H1 (cell line): ENCODE results near the gene RUVBL2. TPM values are rescaled to one million over a fixed set of nuclear protein-coding genes. Genes with fewer than 3 reads are reported as not detected.

Experiments
- CTCF ChIA-PET: fragments of 300-600 bp; sonication (Branson Sonifier 250); formaldehyde crosslinking; loops from one replicate; lab custom pipeline; 2021; ENCODE audit not compliant: partially characterized antibody; lab: Charles Lee
- POLR2A ChIA-PET: fragments of 300-600 bp; sonication (Branson Sonifier 250); formaldehyde crosslinking; loops from one replicate; lab custom pipeline; 2021; ENCODE audit warnings: inconsistent platforms; ENCODE audit not compliant: partially characterized antibody; lab: Charles Lee
- DNase-seq, 2 experiments: peaks; one replicate each; pipeline versions ENCODE4 v3.0.0 to v3.0.0-alpha.2; 2010 to 2022; ENCODE audit warnings: low spot score in 2 of 2, low read depth in 1 of 2, mixed read lengths in 1 of 2
- FAIRE-seq: peaks from 2 replicates; lab custom pipeline; 2011; peaks lifted over from hg19 to GRCh38; lab: Jason Lieb, UNC
- H2AFZ ChIP-seq: 2 replicates; pipeline ENCODE4 v1.8.1; 2012; ENCODE audit warnings: low read length, inconsistent platforms
- H2AK5ac ChIP-seq: 2 replicates; pipeline ENCODE4 v1.6.1; 2013; ENCODE audit warnings: low read depth, low read length
- H2BK120ac ChIP-seq: replicated peaks from 2 replicates; pipeline ENCODE3; 2013; ENCODE audit warnings: low read depth, low read length, inconsistent platforms
- H2BK12ac ChIP-seq: 2 replicates; pipeline ENCODE4 v1.6.1; 2013; ENCODE audit warnings: low read depth, low read length
- H2BK15ac ChIP-seq: 2 replicates; pipeline ENCODE4 v1.6.1; 2013; ENCODE audit warnings: low read length
- H2BK20ac ChIP-seq: 2 replicates; pipeline ENCODE4 v1.6.1; 2013; ENCODE audit warnings: low read length
- H2BK5ac ChIP-seq: 2 replicates; pipeline ENCODE4 v1.6.1; 2013; ENCODE audit warnings: low read depth, low read length
- H3K14ac ChIP-seq: 2 replicates; pipeline ENCODE4 v1.6.1; 2013; ENCODE audit warnings: inconsistent platforms; ENCODE audit not compliant: insufficient read length
- H3K18ac ChIP-seq: 2 replicates; pipeline ENCODE4 v1.6.1; 2013; ENCODE audit warnings: low read length; ENCODE audit errors: extremely low read depth
- H3K23ac ChIP-seq: 2 replicates; pipeline ENCODE4 v1.6.1; 2013; ENCODE audit warnings: inconsistent platforms; ENCODE audit not compliant: insufficient read length
- H3K23me2 ChIP-seq: 2 replicates; pipeline ENCODE4 v1.6.1; 2013; ENCODE audit warnings: low read depth, low read length
- H3K27ac ChIP-seq: 2 replicates; pipeline ENCODE4 v1.6.1; 2011; ENCODE audit warnings: low read depth, low read length, inconsistent platforms
- H3K27me3 ChIP-seq, 4 experiments: replicated peaks in 1 of 4; 1 replicate in 1 of 4; 2 replicates in 3 of 4; pipeline versions ENCODE4 v1.6.1 to v1.8.1; 2011 to 2013; ENCODE audit warnings: low read length in 3 of 4, mild to moderate bottlenecking in 3 of 4, inconsistent platforms in 2 of 4, mixed read lengths in 2 of 4, moderate library complexity in 1 of 4; ENCODE audit not compliant: control insufficient read depth in 3 of 4, insufficient read depth in 3 of 4; ENCODE audit errors: extremely low read depth in 1 of 4
- H3K36me3 ChIP-seq, 4 experiments: 2 replicates each; pipeline versions ENCODE4 v1.6.1 to v1.8.1; 2011 to 2013; ENCODE audit warnings: mild to moderate bottlenecking in 4 of 4, low read length in 3 of 4, moderate library complexity in 2 of 4, control low read depth in 1 of 4, inconsistent platforms in 1 of 4; ENCODE audit not compliant: insufficient read depth in 4 of 4, control insufficient read depth in 2 of 4
- H3K4ac ChIP-seq: replicated peaks from 2 replicates; pipeline ENCODE3; 2013; ENCODE audit warnings: low read length, low read depth, mixed read lengths, inconsistent platforms; ENCODE audit not compliant: insufficient read length
- H3K4me1 ChIP-seq, 4 experiments: replicated peaks in 1 of 4; 1 replicate in 1 of 4; 2 replicates in 3 of 4; pipeline versions ENCODE4 v1.6.1 to v1.8.1; 2011 to 2013; ENCODE audit warnings: low read length in 3 of 4, inconsistent platforms in 2 of 4, mixed read lengths in 1 of 4; ENCODE audit not compliant: insufficient read depth in 4 of 4, control insufficient read depth in 3 of 4
- H3K4me2 ChIP-seq, 2 experiments: 2 replicates each; pipeline versions ENCODE4 v1.6.1 to v1.8.1; 2011 to 2013; ENCODE audit warnings: low read depth in 2 of 2, low read length in 2 of 2, control low read depth in 1 of 2, inconsistent platforms in 1 of 2, mild to moderate bottlenecking in 1 of 2; ENCODE audit not compliant: insufficient read depth in 1 of 2
- H3K4me3 ChIP-seq, 4 experiments: fragments of 200-600, 300-600 bp in 1 of 4; sonication (generic), shearing (Covaris generic), sonication (Bioruptor Twin) in 1 of 4; 2 replicates each; pipeline versions ENCODE4 v1.5.1 to v1.8.1; 2011 to 2016; ENCODE audit warnings: low read length in 4 of 4, low read depth in 3 of 4, control low read depth in 2 of 4, inconsistent platforms in 2 of 4, mild to moderate bottlenecking in 2 of 4, mixed read lengths in 1 of 4, moderate library complexity in 1 of 4; ENCODE audit not compliant: insufficient read depth in 2 of 4; ENCODE audit errors: extremely low read depth in 1 of 4
- H3K56ac ChIP-seq: replicated peaks from 2 replicates; pipeline ENCODE3; 2013; ENCODE audit warnings: low read depth, mild to moderate bottlenecking, mixed read lengths, low read length, inconsistent platforms; ENCODE audit not compliant: insufficient read length
- H3K79me1 ChIP-seq: 2 replicates; pipeline ENCODE4 v1.6.1; 2013; ENCODE audit warnings: low read depth, low read length, control low read depth
- H3K79me2 ChIP-seq, 2 experiments: 2 replicates each; pipeline versions ENCODE4 v1.6.1 to v1.8.1; 2012 to 2013; ENCODE audit warnings: low read length in 2 of 2, mild to moderate bottlenecking in 2 of 2, inconsistent platforms in 1 of 2; ENCODE audit not compliant: insufficient read depth in 2 of 2, control insufficient read depth in 1 of 2
- H3K9ac ChIP-seq, 4 experiments: replicated peaks in 1 of 4; 1 replicate in 1 of 4; 2 replicates in 3 of 4; pipeline versions ENCODE4 v1.6.1 to v1.8.1; 2011 to 2013; ENCODE audit warnings: low read depth in 3 of 4, low read length in 3 of 4, control low read depth in 2 of 4, mild to moderate bottlenecking in 2 of 4, moderate library complexity in 2 of 4, inconsistent platforms in 1 of 4; ENCODE audit errors: extremely low read depth in 1 of 4
- H3K9me3 ChIP-seq, 2 experiments: 2 replicates each; pipeline versions ENCODE4 v1.6.1 to v1.8.1; 2012 to 2013; ENCODE audit warnings: mild to moderate bottlenecking in 2 of 2, moderate library complexity in 2 of 2, control low read depth in 1 of 2, inconsistent platforms in 1 of 2, low read depth in 1 of 2, low read length in 1 of 2, mixed read lengths in 1 of 2; ENCODE audit not compliant: insufficient read depth in 2 of 2
- H4K20me1 ChIP-seq, 2 experiments: replicated peaks in 1 of 2; 2 replicates each; pipeline versions ENCODE3 to v1.8.1; 2011 to 2013; ENCODE audit warnings: inconsistent platforms in 2 of 2, low read length in 2 of 2, mild to moderate bottlenecking in 1 of 2; ENCODE audit not compliant: insufficient read depth in 2 of 2, control insufficient read depth in 1 of 2
- H4K5ac ChIP-seq: 2 replicates; pipeline ENCODE4 v1.6.1; 2013; ENCODE audit warnings: low read length, low read depth, mixed read lengths, inconsistent platforms; ENCODE audit not compliant: insufficient read length
- H4K8ac ChIP-seq: 2 replicates; pipeline ENCODE4 v1.8.0; 2013; ENCODE audit warnings: mild to moderate bottlenecking, moderate library complexity, low read length, inconsistent platforms; ENCODE audit not compliant: insufficient read depth; ENCODE audit errors: extremely low read depth
- H4K91ac ChIP-seq: replicated peaks from 2 replicates; pipeline ENCODE3; 2013; ENCODE audit warnings: low read length, mixed read lengths, inconsistent platforms; ENCODE audit not compliant: insufficient read length
- BRCA1 ChIP-seq: IDR thresholded peaks from 2 replicates; pipeline ENCODE4 v1.6.1; 2012; ENCODE audit warnings: low read depth, low read length, improper control_type of control experiment
- CHD2 ChIP-seq: IDR thresholded peaks from 2 replicates; pipeline ENCODE4 v1.6.1; 2012; ENCODE audit warnings: low read length, improper control_type of control experiment
- CREB1 ChIP-seq: IDR thresholded peaks from 2 replicates; pipeline ENCODE4 v1.6.1; 2012; ENCODE audit warnings: inconsistent platforms
- SAP30 ChIP-seq: fragments of 300-600 bp; sonication (generic); IDR thresholded peaks from 2 replicates; pipeline ENCODE4 v1.7.1; 2012; ENCODE audit warnings: low read length, moderate library complexity, mild to moderate bottlenecking, inconsistent platforms; ENCODE audit not compliant: insufficient read depth, insufficient replicate concordance
- SIN3A ChIP-seq, 2 experiments: IDR thresholded peaks in 1 of 2; conservative IDR thresholded peaks in 1 of 2; 2 replicates each; pipeline ENCODE4 v1.6.1; 2011 to 2012; ENCODE audit warnings: low read length in 2 of 2, improper control_type of control experiment in 1 of 2, low read depth in 1 of 2, mild to moderate bottlenecking in 1 of 2
- SIX5 ChIP-seq: IDR thresholded peaks from 2 replicates; pipeline ENCODE4 v1.6.1; 2011; ENCODE audit warnings: mild to moderate bottlenecking, low read depth, low read length
- SP4 ChIP-seq: IDR thresholded peaks from 2 replicates; pipeline ENCODE4 v1.6.1; 2012; ENCODE audit warnings: low read length, inconsistent platforms
- TAF1 ChIP-seq: IDR thresholded peaks from 2 replicates; pipeline ENCODE4 v1.6.1; 2011; ENCODE audit warnings: mild to moderate bottlenecking, low read depth, low read length
- USF2 ChIP-seq: IDR thresholded peaks from 2 replicates; pipeline ENCODE4 v1.6.1; 2011; ENCODE audit warnings: low read length, improper control_type of control experiment
- WGBS, 2 experiments: shearing (Covaris generic) in 1 of 2; methylation state at CpG; one replicate each; pipeline versions ENCODE4 v1.1.6 to v1.1.7; 2013 to 2015; ENCODE audit warnings: low lambda C conversion rate in 2 of 2, mixed read lengths in 2 of 2, inconsistent platforms in 1 of 2, low coverage in 1 of 2, missing lambda C conversion rate in 1 of 2; ENCODE audit not compliant: insufficient replicate concordance in 2 of 2, insufficient coverage in 1 of 2, insufficient read length in 1 of 2; ENCODE audit errors: extremely low coverage in 1 of 2, missing lambda C conversion rate in 1 of 2; 5-methylcytosine and 5-hydroxymethylcytosine counted together
- polyA plus RNA-seq, 7 experiments: library from polyadenylated mRNA; depleted of rRNA in 3 of 7; stranded (reverse) in 5 of 7; unstranded in 2 of 7; fragments of >200 nt in 5 of 7; fragments of 200-250 nt in 2 of 7; gene quantifications; 1 replicate in 5 of 7; 2 replicates in 1 of 7; 4 replicates in 1 of 7; pipeline versions ENCODE4 v1.2.1 to v1.2.3, GENCODE V29; 2011 to 2013; ENCODE audit warnings: missing spikeins in 2 of 7, mixed read lengths in 2 of 7
- total RNA-seq: library from RNA; stranded (reverse); fragmentation: NEBNext Ultra II Directional; extraction: Animal tissue kit (Norgen Biotek cat#: 25700); gene quantifications from 2 replicates; pipeline ENCODE4 v1.2.1, GENCODE V29; 2021
- TF ChIP-seq, protein P1 (sequence below): IDR thresholded peaks from 2 replicates; pipeline ENCODE4 v1.6.1; 2012; ENCODE audit warnings: inconsistent platforms

RUVBL2 gene
- total and polyA plus RNA-seq, 2 of the 8 experiments (the other 6 are each of a cell fraction or from before 2014, with no cell fraction given): 152 to 247 TPM

DNA sequence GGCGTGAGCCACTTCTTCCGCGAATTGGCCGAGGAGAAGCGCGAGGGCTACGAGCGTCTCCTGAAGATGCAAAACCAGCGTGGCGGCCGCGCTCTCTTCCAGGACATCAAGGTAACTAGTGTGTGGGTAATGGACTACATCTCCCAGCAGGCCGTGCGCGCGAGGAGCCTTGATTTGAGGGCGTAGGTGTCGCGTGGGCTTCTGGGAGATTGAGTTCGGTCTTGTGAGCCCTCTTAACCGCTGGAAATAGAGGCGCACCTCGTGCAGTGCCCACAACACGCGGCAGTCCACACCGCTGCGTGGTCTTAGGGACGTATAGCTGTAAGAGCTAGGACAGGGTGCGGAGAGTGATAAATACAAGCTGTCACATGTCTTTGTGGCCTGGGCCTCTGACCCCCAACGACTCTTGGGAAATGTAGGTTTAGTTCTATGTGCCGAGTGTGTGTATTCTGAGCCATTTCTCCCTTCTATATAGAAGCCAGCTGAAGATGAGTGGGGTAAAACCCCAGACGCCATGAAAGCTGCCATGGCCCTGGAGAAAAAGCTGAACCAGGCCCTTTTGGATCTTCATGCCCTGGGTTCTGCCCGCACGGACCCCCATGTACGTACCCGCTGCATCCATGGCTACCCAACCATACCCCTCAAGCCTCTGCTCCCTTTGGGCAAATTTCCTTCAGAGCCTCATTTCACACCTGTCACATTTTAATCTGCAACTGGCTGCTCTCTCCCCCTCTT is 27.7 kb upstream of the RUVBL2 start:
- H2BK12ac ChIP-seq: no peak overlapping the region
- H3K4me3 ChIP-seq: peak overlapping the region; percentile 86 to 96 (median 92)
- peak overlapping the region; percentile 81 for H2BK5ac ChIP-seq
- H3K23ac ChIP-seq: no peak overlapping the region
- no peak overlapping the region for H2AFZ ChIP-seq
- no peak overlapping the region for H2BK15ac ChIP-seq
- FAIRE-seq: no peak
- WGBS, 2 experiments: 20% methylated on average over 36 of the region's 36 CpGs; no CpG with 5 or more reads in 1 of the 2 experiments
- H3K4me1 ChIP-seq: peaks cover 4 to 20% (median 13%) of the 10 kb centered on the region in 4 experiments
- no peak overlapping the region for H2BK20ac ChIP-seq
- CTCF ChIA-PET: interaction anchor here (0.5 to 1.4 kb wide), 9 partner anchors 10 to 122 kb away, joined by 3 to 5 read pairs (median 3); no protein-coding TSS in a partner anchor
- POLR2A ChIA-PET: interaction anchor here (0.8 to 5.4 kb wide), 25 partner anchors 12 to 347 kb away, joined by 3 to 56 read pairs (median 5); partner anchors contain the start of genes BAX, DHDH, GYS1 and NUCB1
- H3K9me3 ChIP-seq: no peaks in the 10 kb centered on the region
- H3K4me2 ChIP-seq: peak overlapping the region; percentile 89 to 99
- H2AK5ac ChIP-seq: peak overlapping the region; percentile 98
- H3K14ac ChIP-seq: no peak overlapping the region
- H3K27ac ChIP-seq: peak overlapping the region; percentile 67
- peak overlapping the region; percentile 95 for H3K18ac ChIP-seq
- peaks cover 3 to 20% of the 10 kb centered on the region in 2 experiments for H4K20me1 ChIP-seq
- H4K5ac ChIP-seq: peak overlapping the region; percentile 31
- peaks cover 2 to 32% (median 12%) of the 10 kb centered on the region in 4 experiments; a peak in 5 of 8 replicates for H3K36me3 ChIP-seq
- no peaks in the 10 kb centered on the region for H3K27me3 ChIP-seq
- H3K4ac ChIP-seq: no peak overlapping the region
- peak overlapping the region; percentile 81; the same call in 1 of the 2 replicates for H4K8ac ChIP-seq
- H3K79me1 ChIP-seq: peaks cover 4% of the 10 kb centered on the region
- H3K79me2 ChIP-seq: peaks cover 0 to 13% of the 10 kb centered on the region in 2 experiments; a peak in 2 of 4 replicates
- peak overlapping the region; percentile 75 to 87 (median 83) for H3K9ac ChIP-seq
- peak in 1 of 2 experiments; percentile 89 for DNase-seq
- H4K91ac ChIP-seq: no peak overlapping the region
- H3K23me2 ChIP-seq: peaks cover 17% of the 10 kb centered on the region; the same call in 1 of the 2 replicates
- no peak overlapping the region for H2BK120ac ChIP-seq
- no peak overlapping the region for H3K56ac ChIP-seq
- TF ChIP-seq SP4 (0 out of 2 replicates have a peak, but pooled peaks have one; percentile 14), TAF1 (0 out of 2 replicates have a peak, but pooled peaks have one; percentile 13), SIN3A (conservative IDR thresholded peaks at IDR 0.05 in 1 of 2, IDR thresholded peaks at IDR 0.05 in 1 of 2; ENCODE audit: low read depth in 1 of 2, low read length in 2 of 2) (peak; percentile 76 to 81; a peak in 2 of 4 replicates), CREB1 (peak; percentile 60; the same call in 1 of the 2 replicates), CHD2 (peak; percentile 53), SAP30 (peak; percentile 65), USF2 (0 out of 2 replicates have a peak, but pooled peaks have one; percentile 30), BRCA1 (no peak), SIX5 (peak; percentile 93)
- TF ChIP-seq, protein P1, sequence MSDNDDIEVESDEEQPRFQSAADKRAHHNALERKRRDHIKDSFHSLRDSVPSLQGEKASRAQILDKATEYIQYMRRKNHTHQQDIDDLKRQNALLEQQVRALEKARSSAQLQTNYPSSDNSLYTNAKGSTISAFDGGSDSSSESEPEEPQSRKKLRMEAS: peak; percentile 71; the same call in 1 of the 2 replicates
